Activated B cell treated with CpG ODN at 0.5 μM for 24 hours (primary cell): Measurements from ENCODE around the gene PHLPP1. TPM values are rescaled to one million over a fixed set of nuclear protein-coding genes. Genes with fewer than 3 reads are reported as not detected.

Experiments used
- ATAC-seq: fragments of 200-7000 bp; cut with Tn5 transposase; one replicate; pipeline ENCODE4 v1.10.0; 2021; ENCODE audit warnings: low read depth, mild to moderate bottlenecking, moderate library complexity
- CTCF ChIA-PET: fragments of 350-600 bp; sonication (Branson Sonifier 250); formaldehyde crosslinking; loops from one replicate; lab custom pipeline; 2021; ENCODE audit warnings: antibody characterized with exemption; lab: Charles Lee
- POLR2A ChIA-PET: fragments of 350-600 bp; sonication (Branson Sonifier 250); formaldehyde crosslinking; loops from one replicate; lab custom pipeline; 2021; ENCODE audit warnings: antibody characterized with exemption; lab: Charles Lee
- DNase-seq: peaks from one replicate; pipeline ENCODE4 v3.0.0; 2022
- H3K27ac Mint-ChIP-seq: one replicate; pipeline ENCODE4 v1.8.0; 2020; ENCODE audit warnings: mixed read lengths
- H3K27me3 Mint-ChIP-seq: one replicate; pipeline ENCODE4 v1.8.0; 2021; ENCODE audit warnings: mixed read lengths
- H3K36me3 Mint-ChIP-seq: one replicate; pipeline ENCODE4 v1.8.0; 2021; ENCODE audit warnings: low read depth, mixed read lengths
- H3K4me1 Mint-ChIP-seq: one replicate; pipeline ENCODE4 v1.8.0; 2021; ENCODE audit warnings: mixed read lengths
- H3K4me3 Mint-ChIP-seq: one replicate; pipeline ENCODE4 v1.8.0; 2020; ENCODE audit warnings: mild to moderate bottlenecking, mixed read lengths
- H3K9me3 Mint-ChIP-seq: one replicate; pipeline ENCODE4 v1.8.0; 2020; ENCODE audit warnings: mixed read lengths
- intact Hi-C: fragments of 100-400 bp; cut with micrococcal nuclease; formaldehyde crosslinking; loops from one replicate; pipeline ENCODE4 v1.15.1; 2024
- total RNA-seq: library from RNA; stranded (reverse); gene quantifications from 2 replicates; pipeline ENCODE4 v1.2.3, GENCODE V29; 2022
- TF ChIP-seq, protein P1 (sequence below): fragments of 200-600 bp; IDR thresholded peaks from one replicate; pipeline ENCODE4 v1.8.0; 2022; ENCODE audit warnings: antibody characterized with exemption, mild to moderate bottlenecking

Gene PHLPP1
- total RNA-seq, 1 donor from 2014 or later, result 16.1 TPM

DNA sequence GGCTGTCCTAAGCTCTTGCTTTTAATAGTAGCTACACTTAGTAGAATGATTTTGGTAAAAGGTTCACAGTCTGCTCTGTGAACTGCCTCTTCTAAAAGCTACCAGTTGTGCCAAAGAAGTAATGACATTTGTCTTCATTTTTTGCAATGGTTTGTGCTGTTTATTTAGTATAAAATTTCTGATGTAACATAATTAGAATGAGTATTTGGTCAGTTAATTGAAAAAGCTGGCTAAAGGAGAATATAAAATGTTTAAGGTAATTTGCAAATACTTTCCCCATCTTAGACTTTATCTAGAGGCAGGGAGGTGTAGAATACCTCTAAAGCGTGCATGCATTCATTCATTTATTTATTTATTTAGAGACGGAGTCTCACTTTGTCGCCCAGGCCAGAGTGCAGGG, 71.3 kb downstream of the PHLPP1 start:
- H3K4me3 Mint-ChIP-seq, result no peak overlapping the region
- TF ChIP-seq, protein P1, sequence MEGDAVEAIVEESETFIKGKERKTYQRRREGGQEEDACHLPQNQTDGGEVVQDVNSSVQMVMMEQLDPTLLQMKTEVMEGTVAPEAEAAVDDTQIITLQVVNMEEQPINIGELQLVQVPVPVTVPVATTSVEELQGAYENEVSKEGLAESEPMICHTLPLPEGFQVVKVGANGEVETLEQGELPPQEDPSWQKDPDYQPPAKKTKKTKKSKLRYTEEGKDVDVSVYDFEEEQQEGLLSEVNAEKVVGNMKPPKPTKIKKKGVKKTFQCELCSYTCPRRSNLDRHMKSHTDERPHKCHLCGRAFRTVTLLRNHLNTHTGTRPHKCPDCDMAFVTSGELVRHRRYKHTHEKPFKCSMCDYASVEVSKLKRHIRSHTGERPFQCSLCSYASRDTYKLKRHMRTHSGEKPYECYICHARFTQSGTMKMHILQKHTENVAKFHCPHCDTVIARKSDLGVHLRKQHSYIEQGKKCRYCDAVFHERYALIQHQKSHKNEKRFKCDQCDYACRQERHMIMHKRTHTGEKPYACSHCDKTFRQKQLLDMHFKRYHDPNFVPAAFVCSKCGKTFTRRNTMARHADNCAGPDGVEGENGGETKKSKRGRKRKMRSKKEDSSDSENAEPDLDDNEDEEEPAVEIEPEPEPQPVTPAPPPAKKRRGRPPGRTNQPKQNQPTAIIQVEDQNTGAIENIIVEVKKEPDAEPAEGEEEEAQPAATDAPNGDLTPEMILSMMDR, result no peak
- no peak for DNase-seq
- CTCF ChIA-PET, result no interaction called here
- H3K27ac Mint-ChIP-seq, result no peak overlapping the region
- POLR2A ChIA-PET, result interaction anchor here (0.5 kb wide), 1 partner anchor 600 kb away, joined by 3 read pairs; the partner anchor contains the start of genes PIGN and RELCH
- peaks cover 30% of the 10 kb centered on the region for H3K4me1 Mint-ChIP-seq
- no peaks in the 10 kb centered on the region for H3K36me3 Mint-ChIP-seq
- ATAC-seq, result no peak
- intact Hi-C loops, result no loop called here
- no peaks in the 10 kb centered on the region for H3K9me3 Mint-ChIP-seq
- H3K27me3 Mint-ChIP-seq, result no peaks in the 10 kb centered on the region

DNA sequence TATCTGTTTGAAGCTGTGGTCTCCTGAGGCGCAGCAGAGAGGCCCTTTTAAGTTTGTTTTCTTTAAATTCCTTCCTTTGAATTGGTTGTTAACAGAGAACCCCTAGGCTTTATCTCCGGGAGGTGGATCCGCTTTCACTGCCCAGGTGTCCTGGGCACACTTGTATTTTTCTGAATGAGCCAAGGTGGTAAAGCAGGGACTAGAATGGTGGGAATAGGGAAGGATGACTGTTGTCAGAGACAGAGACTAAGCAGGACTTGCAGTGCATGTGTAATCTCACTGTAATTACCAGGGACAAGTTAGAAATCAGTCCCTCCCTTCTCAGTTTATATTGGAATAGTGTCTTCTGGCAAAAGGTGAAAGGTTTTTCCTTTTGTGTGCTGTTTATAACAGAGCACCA, 72.8 kb downstream of the PHLPP1 start:
- ATAC-seq (no peak), DNase-seq (no peak)
- Mint-ChIP-seq H3K27me3 (no peaks in the 10 kb centered on the region), H3K36me3 (no peaks in the 10 kb centered on the region), H3K9me3 (no peaks in the 10 kb centered on the region), H3K27ac (no peak overlapping the region), H3K4me1 (peaks cover 28% of the 10 kb centered on the region), H3K4me3 (no peak overlapping the region)
- TF ChIP-seq, protein P1, result no peak
- intact Hi-C loops, result no loop called here
- ChIA-PET CTCF (no interaction called here), POLR2A (no interaction called here)

DNA sequence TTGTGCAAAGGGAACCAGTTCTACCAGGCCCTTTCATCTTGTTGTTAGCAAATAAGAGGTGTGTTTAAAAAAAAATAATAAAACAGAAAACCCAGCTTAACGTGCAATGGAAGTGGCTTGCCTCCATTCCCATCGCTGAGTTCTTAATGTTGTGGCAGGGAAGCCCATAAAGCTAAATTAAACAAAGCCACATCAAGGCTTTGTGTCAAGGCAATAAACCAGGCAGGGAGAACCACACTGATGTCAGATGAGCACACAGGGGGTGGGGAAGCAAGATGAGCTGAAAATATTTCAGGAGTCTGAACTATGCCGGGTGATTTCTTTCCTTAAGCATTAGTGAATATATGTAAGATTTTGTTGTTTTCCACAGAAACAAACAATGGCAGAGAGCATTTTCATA, 73.5 kb downstream of the PHLPP1 start:
- no peaks in the 10 kb centered on the region for H3K9me3 Mint-ChIP-seq
- ATAC-seq (no peak), DNase-seq (no peak)
- ChIA-PET POLR2A (no interaction called here), CTCF (no interaction called here)
- no peak overlapping the region for H3K4me3 Mint-ChIP-seq
- H3K27ac Mint-ChIP-seq, result no peak overlapping the region
- no peaks in the 10 kb centered on the region for H3K36me3 Mint-ChIP-seq
- intact Hi-C loops, result no loop called here
- H3K27me3 Mint-ChIP-seq, result no peaks in the 10 kb centered on the region
- TF ChIP-seq, protein P1, result no peak
- H3K4me1 Mint-ChIP-seq, result peaks cover 24% of the 10 kb centered on the region

DNA sequence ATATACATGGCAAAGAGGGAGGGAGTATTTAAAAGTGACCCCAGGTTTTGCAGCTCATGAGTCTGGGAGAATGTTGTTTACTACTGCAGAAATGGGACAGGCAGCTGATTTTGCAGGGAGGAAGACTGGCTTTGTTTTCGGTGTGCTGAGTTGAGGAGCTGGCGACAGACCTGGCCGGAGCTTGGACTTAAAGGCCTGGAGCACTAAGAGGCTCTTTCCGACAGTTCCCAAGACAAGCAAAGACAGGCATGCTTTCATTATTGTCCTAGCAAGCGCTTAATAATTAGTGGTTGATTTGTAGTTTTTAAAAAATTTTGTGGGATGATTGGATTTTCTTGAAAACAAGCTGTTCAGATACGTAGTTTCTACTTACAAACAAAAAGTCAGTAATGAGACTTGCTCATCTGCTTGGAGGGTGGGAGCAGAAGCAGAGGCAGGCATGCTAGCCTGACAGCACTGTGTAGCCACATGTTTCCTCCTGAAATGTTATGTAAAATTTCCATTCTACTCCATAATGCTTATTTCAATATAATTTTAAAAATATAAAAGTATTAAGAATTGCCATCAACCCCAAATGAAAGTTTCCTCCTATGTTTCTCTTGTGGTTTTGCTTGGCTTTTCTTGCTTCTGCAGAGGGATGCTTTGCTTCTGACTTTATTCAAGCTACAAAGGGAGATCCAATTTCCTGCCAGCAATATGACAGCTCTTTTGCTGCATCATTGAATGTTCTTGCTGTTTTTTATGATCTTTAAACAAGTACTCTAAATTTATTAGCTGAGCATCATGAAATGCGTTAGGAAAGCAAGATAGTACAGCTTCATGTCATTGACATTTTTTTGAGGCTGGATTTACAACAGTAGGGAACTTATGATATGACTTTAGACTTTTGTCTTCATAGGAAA, 75.8 kb downstream of the PHLPP1 start:
- intact Hi-C loops, result no loop called here
- ChIA-PET POLR2A (no interaction called here), CTCF (no interaction called here)
- no peak for DNase-seq
- Mint-ChIP-seq H3K4me1 (peaks cover 6% of the 10 kb centered on the region), H3K9me3 (no peaks in the 10 kb centered on the region), H3K27ac (no peak overlapping the region), H3K27me3 (no peaks in the 10 kb centered on the region), H3K36me3 (no peaks in the 10 kb centered on the region), H3K4me3 (no peak overlapping the region)
- TF ChIP-seq, protein P1, result no peak
- no peak for ATAC-seq

DNA sequence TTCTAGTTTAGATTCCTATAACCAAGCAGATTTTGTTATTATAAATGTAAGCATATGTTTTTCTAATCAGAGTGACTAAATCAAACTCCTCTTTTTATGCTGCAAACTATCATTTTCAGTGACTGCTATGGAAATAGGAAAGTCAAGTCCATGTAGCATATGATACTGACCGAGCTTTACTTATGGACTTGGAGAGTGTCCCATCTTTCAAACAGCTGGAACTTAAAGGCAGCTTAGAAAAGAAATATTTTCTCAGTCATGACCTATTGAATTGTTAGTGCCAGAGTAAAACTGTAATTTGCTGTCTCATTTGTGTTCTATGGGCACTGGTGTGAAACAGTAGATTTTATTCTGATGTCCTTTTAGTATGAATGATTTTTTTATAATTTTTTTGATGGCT, 76.7 kb downstream of the PHLPP1 start:
- intact Hi-C loops, result no loop called here
- CTCF ChIA-PET, result no interaction called here
- Mint-ChIP-seq H3K4me3 (no peak overlapping the region), H3K4me1 (peaks cover 6% of the 10 kb centered on the region), H3K27me3 (no peaks in the 10 kb centered on the region), H3K36me3 (no peaks in the 10 kb centered on the region), H3K9me3 (no peaks in the 10 kb centered on the region), H3K27ac (no peak overlapping the region)
- DNase-seq (no peak), ATAC-seq (no peak)
- TF ChIP-seq, protein P1, result no peak
- POLR2A ChIA-PET, result no interaction called here
